HUDEP-2 (cell line): ENCODE results near the gene ANKRD24.
A peak's percentile ranks its signal among the peaks of the same experiment; 100 is the strongest.
"Not testable (repeated sequence)": the region's sequence is repeated elsewhere in the genome, so short reads cannot be mapped to it uniquely, and the experiment has no call there.

Source experiments
- DNase-seq, 76 experiments: peaks; one replicate each; lab custom pipeline; 2025; ENCODE audit not compliant: unreplicated experiment in 76 of 76; lab: John Stamatoyannopoulos, UW

The ANKRD24 gene

DNA sequence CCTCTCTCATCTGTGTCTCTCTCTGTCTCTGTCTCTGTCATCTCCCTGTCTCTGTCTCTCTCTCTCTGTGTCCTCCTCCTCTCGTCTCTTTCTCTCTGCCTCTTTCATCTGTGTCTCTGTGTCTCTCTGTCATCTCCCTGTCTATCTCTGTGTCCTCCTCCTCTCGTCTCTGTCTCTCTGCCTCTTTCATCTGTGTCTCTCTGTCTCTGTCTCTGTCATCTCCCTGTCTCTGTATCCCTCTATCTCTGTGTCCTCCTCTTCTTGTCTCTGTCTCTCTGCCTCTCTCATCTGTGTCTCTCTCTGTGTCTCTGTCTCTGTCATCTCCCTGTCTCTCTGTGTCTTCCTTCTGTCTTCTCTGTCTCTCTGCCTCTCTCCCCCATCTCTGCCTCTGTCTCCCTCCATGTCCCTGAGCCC is 46.3 kb downstream of the ANKRD24 start:
- no peak for DNase-seq

DNA sequence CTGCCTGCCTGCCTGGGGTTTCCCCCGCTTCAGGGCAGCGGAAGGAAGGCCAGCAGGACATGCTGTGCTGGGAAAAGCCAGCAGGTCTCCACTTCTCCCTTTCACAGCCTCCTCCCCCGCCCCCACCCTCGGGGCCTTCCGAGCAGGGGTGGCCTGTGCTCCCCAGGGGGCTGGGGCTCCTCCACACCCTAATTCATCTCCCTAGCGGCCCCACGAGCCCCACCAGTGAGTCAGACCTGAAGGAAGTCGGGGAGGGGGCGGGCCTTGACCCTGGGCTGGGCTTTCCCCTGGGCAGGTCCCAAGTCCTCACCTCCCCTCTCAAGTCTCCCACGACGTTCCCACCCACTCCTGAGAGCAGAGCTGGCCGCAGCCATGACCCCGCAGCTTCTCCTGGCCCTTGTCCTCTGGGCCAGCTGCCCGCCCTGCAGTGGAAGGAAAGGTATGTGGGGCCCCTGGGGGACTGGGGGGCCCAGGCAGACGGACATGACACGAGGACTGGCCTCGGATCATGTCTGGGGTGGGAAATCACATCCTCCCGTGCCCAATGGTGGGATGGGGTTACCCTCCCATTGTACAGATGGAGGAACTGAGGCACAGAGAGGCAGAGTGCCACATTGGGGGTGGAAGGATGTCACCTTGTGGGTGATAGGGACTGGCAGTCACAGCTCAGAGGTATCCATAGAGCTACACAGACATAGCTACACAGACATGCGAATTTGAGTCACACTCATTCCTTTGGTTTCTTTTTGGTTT is 46.9 kb downstream of the ANKRD24 start, which contains the start of gene EBI3:
Gene EBI3 (plus strand): TSS at position 345 of the 753 bp plus-strand sequence. CDS start 28 bp downstream, at position 373.
- no peak for DNase-seq

DNA sequence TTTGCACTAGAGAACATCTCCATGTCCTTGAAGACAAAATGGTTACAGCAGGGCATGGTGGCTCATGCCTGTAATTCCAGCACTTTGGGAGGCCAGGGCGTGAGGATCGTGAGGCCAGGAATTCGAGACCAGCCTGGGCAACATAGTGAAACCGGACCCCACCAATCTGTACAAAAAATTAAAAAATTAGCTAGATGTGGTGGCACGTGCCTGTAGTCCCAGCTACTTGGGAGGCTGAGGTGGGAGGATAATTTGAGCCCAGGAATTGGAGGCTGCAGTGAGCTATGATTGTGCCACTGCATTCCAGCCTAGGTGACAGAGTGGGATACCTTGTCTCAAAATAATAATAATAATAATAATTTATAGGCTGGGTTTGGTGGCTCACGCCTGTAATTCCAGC is 47.7 kb downstream of the ANKRD24 start:
- not testable (repeated sequence) for DNase-seq

DNA sequence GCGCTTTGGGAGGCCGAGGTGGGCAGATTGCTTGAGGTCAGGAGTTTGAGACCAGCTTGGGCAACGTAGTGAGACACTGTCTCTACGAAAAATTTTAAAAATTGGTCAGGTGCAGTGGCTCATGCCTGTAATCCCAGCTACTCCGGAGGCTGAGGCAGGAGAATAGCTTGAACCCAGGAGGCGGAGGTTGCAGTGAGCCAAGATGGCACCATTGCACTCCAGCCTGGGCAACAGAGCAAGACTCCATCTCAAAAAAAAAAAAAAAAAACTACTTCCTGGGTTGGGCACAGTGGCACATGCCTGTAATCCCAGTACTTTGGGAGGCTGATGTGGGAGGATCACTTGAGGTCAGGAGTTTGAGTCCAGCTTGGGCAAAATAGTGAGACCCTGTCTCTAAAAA is 49.0 kb downstream of the ANKRD24 start:
- DNase-seq: not testable (repeated sequence)

DNA sequence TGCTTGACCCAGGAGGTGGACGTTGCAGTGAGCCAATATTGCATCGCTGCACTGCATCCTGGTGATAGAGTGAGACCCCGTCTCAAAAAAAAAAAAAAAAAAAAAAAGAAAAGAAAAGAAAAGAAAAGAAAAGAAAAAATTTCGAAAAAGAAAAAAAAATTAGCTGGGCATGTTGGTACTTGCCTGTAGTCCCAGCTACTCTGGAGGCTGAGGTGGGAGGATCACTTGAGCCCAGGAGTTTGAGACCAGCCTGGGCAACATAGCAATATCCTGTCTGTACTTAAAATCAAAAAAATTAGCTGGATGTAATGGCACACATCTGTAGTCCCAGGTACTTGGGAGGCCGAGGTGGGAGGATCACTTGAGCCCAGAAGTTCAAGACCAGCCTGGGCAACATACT is 49.6 kb downstream of the ANKRD24 start:
- not testable (repeated sequence) for DNase-seq

DNA sequence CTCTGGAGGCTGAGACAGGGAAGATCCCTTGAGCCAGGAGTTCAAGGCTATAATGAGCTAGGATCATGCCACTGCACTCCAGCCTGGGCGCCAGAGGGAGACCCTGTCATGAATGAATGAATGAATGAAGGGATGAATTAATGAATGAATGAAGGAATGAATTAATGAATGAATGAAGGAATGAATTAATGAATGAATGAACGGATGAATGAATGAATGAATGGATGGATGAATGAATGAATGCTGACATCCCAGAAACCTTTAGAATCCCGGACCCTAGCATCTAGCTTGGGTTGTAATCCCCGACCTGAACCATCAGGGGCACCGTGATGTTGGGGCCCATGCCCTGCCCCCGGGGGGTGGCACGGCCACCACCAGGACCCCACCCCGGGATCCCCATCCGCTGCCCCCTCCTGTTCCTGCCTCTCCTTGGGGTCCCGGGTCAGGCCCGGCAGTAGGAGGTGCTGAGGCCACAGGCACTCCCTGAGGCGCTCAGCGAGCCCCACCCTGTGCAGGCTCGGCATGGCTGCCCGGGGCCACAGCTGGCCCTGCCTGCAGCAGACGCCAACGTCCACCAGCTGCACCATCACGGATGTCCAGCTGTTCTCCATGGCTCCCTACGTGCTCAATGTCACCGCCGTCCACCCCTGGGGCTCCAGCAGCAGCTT is 50.3 kb downstream of the ANKRD24 start:
- DNase-seq: peak in 1 of 76 experiments; percentile 26

DNA sequence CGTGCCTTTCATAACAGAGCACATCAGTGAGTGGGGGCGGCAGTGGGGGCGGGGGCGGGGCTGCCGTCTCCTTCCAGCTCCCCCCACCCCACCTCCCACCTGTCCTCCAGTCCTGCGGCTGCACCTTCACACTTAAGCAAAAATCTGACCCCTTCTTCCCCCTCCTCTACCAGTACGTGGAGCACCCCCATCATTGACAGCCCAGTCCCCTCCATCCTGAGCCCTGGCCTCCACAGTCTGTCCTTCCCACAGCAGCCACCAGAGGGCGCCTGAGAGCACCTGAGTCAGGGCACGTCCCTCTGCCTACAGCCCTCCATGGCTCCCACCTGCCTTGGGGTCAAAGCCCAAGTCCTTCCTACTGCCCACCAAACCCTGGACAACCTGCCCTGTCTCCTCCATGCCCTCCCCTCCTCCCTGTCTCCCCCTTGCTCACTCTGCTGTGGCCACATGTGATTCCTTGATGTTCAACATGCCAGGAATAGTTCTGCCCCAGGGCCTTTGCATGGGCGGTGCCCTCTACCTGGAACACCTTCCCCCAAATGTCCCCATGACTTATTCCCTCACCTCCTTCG is 50.9 kb downstream of the ANKRD24 start:
- peak in 61 of 76 experiments; percentile 7 to 82 (median 58) for DNase-seq

DNA sequence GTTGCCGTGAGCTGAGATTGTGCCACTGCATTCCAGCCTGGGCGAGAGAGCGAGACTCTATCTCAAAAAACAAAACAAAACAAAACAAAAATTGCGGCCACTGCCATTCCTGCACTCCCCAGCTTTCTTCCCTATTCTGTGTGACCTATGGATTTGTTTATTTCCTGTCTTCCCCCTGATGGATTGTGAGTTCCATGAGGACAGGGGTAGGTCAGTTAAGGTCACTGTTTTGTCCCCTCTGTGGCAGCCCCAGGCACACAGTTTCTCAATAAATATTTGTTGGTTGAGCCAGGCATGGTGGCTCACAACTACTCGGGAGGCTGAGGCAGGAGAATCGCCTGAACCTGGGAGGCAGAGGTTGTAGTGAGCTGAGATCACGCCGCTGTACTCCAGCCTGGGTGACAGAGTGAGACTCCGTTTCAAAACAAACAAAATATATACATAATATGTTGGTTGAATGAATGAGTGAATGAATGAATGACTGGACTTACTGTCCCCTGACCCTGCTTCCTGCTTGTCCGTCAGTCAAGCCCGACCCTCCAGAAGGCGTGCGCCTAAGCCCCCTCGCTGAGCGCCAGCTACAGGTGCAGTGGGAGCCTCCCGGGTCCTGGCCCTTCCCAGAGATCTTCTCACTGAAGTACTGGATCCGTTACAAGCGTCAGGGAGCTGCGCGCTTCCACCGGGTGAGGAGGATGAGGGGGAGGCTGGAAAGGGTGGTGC is 51.8 kb downstream of the ANKRD24 start:
- no peak for DNase-seq

DNA sequence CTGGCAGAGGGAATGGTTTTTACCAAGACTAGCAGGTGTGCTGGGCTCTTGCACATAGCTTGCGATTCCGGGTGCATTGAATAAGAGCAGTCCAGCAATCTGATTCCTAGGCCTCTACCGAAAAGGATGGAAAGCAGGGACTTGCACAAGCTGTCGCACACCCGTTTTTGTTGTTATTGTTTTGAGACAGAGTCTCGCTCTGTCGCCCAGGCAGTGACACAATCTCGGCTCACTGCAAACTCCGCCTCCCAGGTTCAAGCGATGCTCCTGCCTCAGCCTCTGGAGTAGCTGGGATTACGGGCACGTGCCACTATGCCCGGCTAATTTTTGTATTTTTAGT is 52.3 kb downstream of the ANKRD24 start:
- no peak for DNase-seq

DNA sequence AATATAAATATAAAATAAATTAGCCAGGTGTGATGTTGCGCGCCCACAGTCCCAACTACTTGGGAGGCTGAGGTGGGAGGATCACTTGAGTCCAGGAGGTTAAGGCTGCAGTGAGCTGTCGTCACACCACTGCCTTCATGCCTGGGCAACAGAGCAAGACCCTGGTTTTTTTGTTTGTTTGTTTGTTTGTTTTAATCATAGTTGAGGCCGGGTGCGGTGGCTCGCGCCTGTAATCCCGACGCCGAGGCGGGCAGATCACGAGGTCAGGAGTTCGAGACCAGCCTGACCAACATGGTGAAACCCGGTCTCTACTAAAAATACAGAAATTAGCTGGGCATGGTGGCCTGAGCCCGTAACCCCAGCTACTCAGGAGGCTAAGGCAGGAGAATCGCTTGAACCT is 55.0 kb downstream of the ANKRD24 start:
- not testable (repeated sequence) for DNase-seq

DNA sequence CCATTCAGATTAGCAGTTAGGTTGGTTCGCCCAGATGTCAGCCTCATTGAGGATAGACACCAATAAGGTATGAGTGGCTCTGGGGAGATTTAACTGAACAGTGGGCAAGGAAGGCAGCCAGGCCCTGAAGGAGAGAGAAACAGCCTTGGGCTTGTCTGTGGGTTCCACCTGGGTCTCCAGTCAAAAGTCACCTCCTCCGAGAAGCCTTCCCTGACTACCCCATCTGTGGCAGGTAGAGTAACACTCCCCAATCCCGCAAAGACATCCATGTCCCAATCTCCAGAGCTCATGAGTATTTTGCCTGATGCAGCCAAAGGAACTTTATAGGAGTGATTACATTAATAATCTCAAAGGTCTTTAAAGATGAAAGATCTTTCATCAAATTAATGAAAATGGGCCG is 56.3 kb downstream of the ANKRD24 start:
- no peak for DNase-seq

DNA sequence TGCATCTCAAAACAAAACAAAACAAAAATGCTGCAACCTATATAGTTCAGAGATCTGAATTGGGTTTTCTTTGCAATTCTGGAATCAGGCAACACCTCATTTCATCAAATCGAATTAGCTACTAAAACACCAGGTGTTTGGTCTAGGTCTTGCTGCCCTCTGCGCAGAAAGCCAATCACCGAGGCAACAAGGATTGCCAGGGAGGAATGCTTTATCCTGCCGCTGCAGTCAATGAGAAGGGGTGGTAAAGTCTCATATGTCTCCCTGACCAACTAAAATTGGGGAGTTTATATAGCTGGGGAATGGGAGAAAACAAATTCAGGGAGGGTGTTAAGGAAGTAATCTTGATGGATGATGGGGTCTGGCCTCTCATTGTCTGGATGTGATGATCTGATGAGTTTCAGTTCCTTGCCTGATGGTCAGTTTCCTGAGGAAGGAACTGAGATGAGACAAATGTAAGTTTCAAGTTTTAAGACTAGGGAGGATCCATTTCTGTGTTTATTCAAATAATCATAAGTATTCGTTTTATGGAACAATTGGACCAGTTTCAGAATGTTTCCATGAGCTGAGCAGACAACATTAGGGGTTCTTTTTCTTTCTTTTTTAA is 59.4 kb downstream of the ANKRD24 start:
- no peak for DNase-seq

DNA sequence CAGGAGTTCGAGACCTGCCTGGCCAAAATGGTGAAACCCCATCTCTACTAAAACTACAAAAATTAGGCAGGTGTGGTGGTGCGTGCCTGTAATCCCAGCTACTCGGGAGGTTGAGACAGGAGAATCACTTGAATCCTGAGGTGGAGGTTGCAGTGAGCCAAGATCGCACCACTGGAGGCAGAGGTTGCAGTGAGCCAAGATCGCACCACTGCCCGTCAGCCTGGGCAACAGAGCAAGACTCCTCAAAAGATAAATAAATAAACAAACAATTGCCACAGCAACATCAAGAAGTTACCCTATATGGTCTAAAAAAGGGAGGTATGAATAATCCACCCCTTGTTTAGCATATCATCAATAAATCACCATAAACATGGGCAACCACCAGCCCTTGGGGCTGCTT is 63.4 kb downstream of the ANKRD24 start:
- not testable (repeated sequence) for DNase-seq

DNA sequence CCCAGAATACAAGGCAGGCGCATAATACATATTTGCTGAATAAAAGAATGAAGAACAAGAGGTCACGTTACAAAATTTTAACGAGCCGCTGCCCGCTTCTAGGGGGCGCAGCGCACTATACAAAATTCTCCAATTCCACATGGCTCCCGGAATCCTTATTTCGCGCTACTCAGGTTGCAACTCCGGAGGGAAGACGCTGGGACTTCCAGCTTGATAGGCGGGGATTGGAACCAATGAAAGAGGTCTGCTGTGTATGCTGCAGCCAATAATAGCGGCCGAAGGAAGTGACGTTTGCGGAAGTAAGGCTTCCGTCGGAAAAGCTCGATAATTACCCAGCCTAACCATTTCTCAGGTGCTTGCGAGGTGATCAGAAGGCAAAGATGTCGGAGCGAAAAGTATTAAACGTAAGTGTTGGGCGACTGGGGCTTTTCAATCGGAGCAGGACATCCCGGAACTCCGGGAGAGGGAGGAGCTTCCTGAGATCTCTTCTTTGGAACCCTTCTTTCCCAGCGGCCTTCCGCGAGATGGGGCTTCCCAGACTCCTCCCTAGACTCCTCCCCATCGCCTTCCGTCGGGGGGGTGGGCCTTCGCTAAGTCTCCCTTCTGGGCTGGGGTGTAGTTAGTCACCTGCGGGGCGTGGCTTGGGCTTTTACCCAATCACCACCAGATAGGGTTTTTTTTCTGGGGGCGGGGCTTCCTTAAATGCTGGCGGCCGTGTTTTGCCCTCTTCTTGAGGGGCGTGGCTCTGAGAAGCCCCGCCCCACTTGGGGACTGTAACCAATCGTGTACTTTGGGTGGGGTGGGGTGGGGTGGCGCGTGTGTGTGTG is 64.5 kb downstream of the ANKRD24 start, which contains the start of gene YJU2:
Gene YJU2 (plus strand): TSS at position 314 of the 827 bp plus-strand sequence. CDS start 67 bp downstream, at position 381.
- DNase-seq: peak; percentile 94 to 100 (median 99)

DNA sequence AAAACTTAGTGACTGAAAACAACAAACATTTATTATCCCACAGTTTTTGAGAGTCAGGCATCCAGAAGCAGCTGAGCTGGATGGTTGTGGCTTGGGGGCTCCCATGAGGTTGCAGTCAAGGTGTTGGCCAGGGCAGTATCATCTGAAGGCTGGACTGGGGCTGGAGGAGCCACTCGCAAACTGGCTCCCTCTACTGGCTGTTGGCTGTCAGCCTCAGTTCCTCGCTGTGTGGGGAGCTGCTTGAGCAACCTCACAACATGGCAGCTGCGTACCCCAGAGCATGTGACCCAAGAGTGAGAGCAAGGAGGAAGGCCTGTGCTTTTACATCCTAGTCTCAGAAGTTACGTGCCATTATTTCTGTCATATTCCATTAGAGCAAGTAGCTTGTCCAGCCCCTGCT is 74.1 kb downstream of the ANKRD24 start:
- peak in 6 of 76 experiments; percentile 4 to 21 (median 8) for DNase-seq

DNA sequence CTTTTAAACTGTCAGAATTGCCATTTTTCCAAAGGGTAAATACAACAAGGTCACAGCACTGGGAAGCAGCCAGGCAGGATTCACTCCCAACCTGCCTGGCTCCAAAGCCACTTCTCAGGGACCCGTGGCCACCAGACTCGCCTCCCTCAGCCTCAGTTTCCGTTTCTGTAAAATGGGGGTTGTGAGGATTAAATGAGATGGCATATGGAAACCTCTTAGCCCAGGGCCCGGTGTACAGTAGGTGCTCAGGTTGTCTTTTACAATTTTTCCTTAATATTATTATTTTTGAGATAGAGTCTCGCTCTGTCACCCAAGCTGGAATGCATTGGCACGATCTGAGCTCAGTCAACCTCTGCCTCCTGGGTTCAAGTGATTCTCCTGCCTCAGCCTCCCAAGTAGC is 74.5 kb downstream of the ANKRD24 start:
- DNase-seq: no peak

DNA sequence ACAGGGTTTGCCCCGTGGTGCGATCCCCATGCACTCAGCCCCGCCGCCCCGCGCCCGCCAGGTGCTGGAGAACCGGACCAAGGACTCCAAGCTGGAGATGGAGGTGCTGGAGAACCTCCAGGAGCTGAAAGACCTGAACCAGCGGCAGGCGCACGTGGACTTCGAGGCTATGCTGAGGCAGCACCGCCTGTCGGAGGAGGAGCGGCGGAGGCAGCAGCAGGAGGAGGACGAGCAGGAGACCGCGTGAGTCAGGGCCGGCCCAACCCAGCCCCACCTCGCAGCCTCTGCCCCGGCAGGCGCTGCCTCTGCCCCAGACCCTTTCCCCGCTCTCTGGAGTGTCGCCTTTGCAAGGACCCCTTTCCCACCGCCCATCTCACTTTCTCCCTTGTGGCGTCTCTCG is 75.7 kb downstream of the ANKRD24 start:
- no peak for DNase-seq

DNA sequence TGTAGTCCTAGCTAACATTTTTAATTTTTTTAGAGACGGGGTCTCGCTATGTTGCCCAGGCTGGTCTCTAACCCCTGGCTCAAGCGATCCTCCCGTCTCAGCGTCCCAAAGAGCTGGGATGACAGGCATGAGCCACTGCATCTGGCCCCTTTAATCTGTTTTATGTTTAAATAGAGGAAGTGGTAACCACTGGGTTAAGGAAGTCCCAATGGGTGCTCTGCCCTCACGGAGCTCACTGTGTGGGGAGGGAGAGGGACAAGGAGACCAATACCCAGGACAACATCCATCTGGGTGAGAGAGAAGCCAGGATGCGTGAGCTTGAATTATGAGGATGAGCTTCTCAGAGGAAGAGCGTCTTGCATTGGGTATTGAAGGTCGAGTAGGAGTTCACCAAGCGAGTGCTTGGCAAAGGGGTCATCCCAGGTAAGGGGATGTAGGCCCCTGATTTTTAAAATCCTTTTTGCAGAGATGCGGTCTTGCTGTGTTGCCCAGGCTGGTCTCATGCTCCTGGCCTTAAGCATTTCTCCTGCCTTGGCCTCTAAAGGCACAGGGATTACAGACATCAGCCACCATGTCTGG is 78.2 kb downstream of the ANKRD24 start:
- DNase-seq: no peak

DNA sequence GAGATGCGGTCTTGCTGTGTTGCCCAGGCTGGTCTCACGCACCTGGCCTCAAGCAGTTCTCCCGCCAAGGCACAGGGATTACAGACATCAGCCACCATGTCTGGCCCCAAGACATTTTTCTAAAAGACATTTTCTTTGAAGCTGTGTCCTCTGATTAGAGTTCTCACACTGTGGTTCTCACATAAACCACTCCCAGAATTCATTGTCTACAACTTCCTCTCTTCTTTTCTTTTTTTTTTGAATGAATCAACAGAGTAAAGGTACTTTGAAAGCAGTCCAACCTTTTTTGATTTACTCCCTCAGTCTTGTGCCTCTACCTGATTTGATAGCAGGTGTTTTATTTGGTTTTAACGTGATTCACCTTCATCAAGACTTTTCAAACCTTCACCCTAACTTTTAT is 82.3 kb downstream of the ANKRD24 start:
- no peak for DNase-seq
